Endothelial cell of umbilical vein (primary cell): ENCODE results near the gene BABAM1.

Experiments
- CTCF ChIP-seq, 2 donors: IDR thresholded peaks; 1 replicate in 1 of 2; 2 replicates in 1 of 2; pipeline ENCODE4 v1.5.1; 2011; ENCODE audit warnings: low read length in 2 of 2, mild to moderate bottlenecking in 2 of 2, moderate library complexity in 2 of 2, control low read depth in 1 of 2, inconsistent platforms in 1 of 2, low read depth in 1 of 2; ENCODE audit not compliant: insufficient read depth in 1 of 2; ENCODE audit errors: extremely low read depth in 1 of 2
- EZH2 ChIP-seq: IDR thresholded peaks from 2 replicates; pipeline ENCODE4 v1.6.1; 2012; ENCODE audit warnings: borderline replicate concordance, low read depth, mild to moderate bottlenecking, moderate library complexity, low read length, inconsistent platforms; ENCODE audit not compliant: severe bottlenecking
- FOS ChIP-seq: IDR thresholded peaks from 2 replicates; pipeline ENCODE4 v1.6.1; 2011; ENCODE audit warnings: mild to moderate bottlenecking, low read length, moderate library complexity, borderline replicate concordance; ENCODE audit not compliant: insufficient read depth
- JUN ChIP-seq: IDR thresholded peaks from 2 replicates; pipeline ENCODE4 v1.6.1; 2011; ENCODE audit warnings: borderline replicate concordance, low read depth; ENCODE audit not compliant: insufficient read length, insufficient read depth
- MAX ChIP-seq: IDR thresholded peaks from 2 replicates; pipeline ENCODE4 v1.6.1; 2011; ENCODE audit not compliant: insufficient read depth, insufficient read length
- POLR2A ChIP-seq: IDR thresholded peaks from 2 replicates; pipeline ENCODE4 v1.6.1; 2012; ENCODE audit warnings: low read depth, mild to moderate bottlenecking, control low read depth, low read length
- POLR2AphosphoS5 ChIP-seq: IDR thresholded peaks from 2 replicates; pipeline ENCODE4 v1.6.1; 2012; ENCODE audit warnings: low read depth, mild to moderate bottlenecking, control low read depth, low read length, moderate library complexity; ENCODE audit not compliant: insufficient read depth

- TF ChIP-seq POLR2A (no peak), POLR2AphosphoS5 (no peak), CTCF (IDR thresholded peaks at IDR 0.05; ENCODE audit: extremely low read depth in 1 of 2, insufficient read depth in 1 of 2, low read depth in 1 of 2, low read length in 2 of 2) (no peak), EZH2 (no peak), MAX (no peak), JUN (no peak), FOS (no peak)
Measured at GRCh38 chr19:17259118-17259780, 8.0 kb upstream of the BABAM1 start.
